ENCODE measurements around the gene TTC39A.
"Not testable (repeated sequence)": the region's sequence is repeated elsewhere in the genome, so short reads cannot be mapped to it uniquely, and the experiment has no call there.

The TTC39A gene

DNA sequence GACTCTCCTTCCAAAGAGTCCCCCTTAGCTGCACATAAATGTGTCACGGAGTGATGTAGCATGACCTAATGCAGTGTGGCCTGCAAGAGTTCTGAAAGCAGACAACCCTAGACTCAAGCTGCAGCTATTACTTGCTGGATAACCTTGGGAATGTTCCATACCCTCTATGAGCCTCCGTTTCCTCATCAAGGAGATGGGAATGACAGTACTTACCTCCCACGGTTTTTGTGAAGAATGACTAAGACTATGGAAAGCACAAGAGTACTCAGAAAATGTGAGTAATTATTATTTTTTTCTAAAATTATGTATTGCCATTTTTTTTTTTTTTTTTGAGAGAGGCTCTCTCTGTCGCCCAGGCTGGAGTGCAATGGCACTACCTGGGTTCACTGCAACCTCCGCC, 3.0 kb downstream of the TTC39A start:
- CTCF ChIA-PET, result no interaction called here
- no peak for DNase-seq (ENCODE audit: extremely low spot score)
- POLR2A ChIA-PET, result interaction anchor here (0.7 kb wide), 1 partner anchor 9 kb away, joined by 3 read pairs; no protein-coding TSS in a partner anchor
- TF ChIP-seq HDGF (IDR thresholded peaks at IDR 0.05; ENCODE audit: borderline replicate concordance), result no peak
- no peak for TF ChIP-seq SUZ12 (IDR thresholded peaks at IDR 0.05)
- TF ChIP-seq ZNF384 (IDR thresholded peaks at IDR 0.05), result no peak

- ChIA-PET CTCF (no interaction called here), POLR2A (interaction anchor here (0.7 kb wide), 1 partner anchor 8 kb away, joined by 3 read pairs; no protein-coding TSS in a partner anchor)
- DNase-seq (ENCODE audit: extremely low spot score), result no peak
- TF ChIP-seq LEF1 (IDR thresholded peaks at IDR 0.05; ENCODE audit: borderline replicate concordance), result no peak
- TF ChIP-seq BHLHE40 (IDR thresholded peaks at IDR 0.05; ENCODE audit: borderline replicate concordance), result no peak
- no peak for TF ChIP-seq FOXA1 (IDR thresholded peaks at IDR 0.05)
- no peak for TF ChIP-seq L3MBTL2 (conservative IDR thresholded peaks at IDR 0.05)
- no peak for TF ChIP-seq FOXM1 (IDR thresholded peaks at IDR 0.05; ENCODE audit: borderline replicate concordance)
- no peak for TF ChIP-seq SP1 (IDR thresholded peaks at IDR 0.05)
- TF ChIP-seq TARDBP (IDR thresholded peaks at IDR 0.05), result no peak
- no peak for TF ChIP-seq SUZ12 (IDR thresholded peaks at IDR 0.05)
- no peak for TF ChIP-seq NFRKB (IDR thresholded peaks at IDR 0.05)
- TF ChIP-seq CTBP1 (IDR thresholded peaks at IDR 0.05; ENCODE audit: borderline replicate concordance), result no peak
- TF ChIP-seq FOXK2 (IDR thresholded peaks at IDR 0.05), result no peak
- no peak for TF ChIP-seq ELF4 (IDR thresholded peaks at IDR 0.05)
- no peak for TF ChIP-seq ZNF384 (IDR thresholded peaks at IDR 0.05)
- TF ChIP-seq PKNOX1 (IDR thresholded peaks at IDR 0.05), result no peak
- no peak for TF ChIP-seq ARNT (IDR thresholded peaks at IDR 0.05)
Measured at GRCh38 chr1:51326839-51327238, 3.5 kb downstream of the TTC39A start.

GRCh38 chr1:51325878-51326755, 4.2 kb downstream of the TTC39A start:
- ChIA-PET CTCF (no interaction called here), POLR2A (no interaction called here)
- TF ChIP-seq LEF1 (IDR thresholded peaks at IDR 0.05; ENCODE audit: borderline replicate concordance) (no peak), TARDBP (IDR thresholded peaks at IDR 0.05) (no peak), ARNT (IDR thresholded peaks at IDR 0.05) (no peak), ELF4 (IDR thresholded peaks at IDR 0.05) (no peak), L3MBTL2 (conservative IDR thresholded peaks at IDR 0.05) (no peak), SUZ12 (IDR thresholded peaks at IDR 0.05) (no peak), NFRKB (IDR thresholded peaks at IDR 0.05) (no peak), FOXM1 (IDR thresholded peaks at IDR 0.05; ENCODE audit: borderline replicate concordance) (no peak)
- no peak for DNase-seq (ENCODE audit: extremely low spot score)

- POLR2A ChIA-PET, result no interaction called here
- CTCF ChIA-PET, result no interaction called here
- no peak for DNase-seq (ENCODE audit: extremely low spot score)
- TF ChIP-seq ELF4 (IDR thresholded peaks at IDR 0.05) (no peak), ARNT (IDR thresholded peaks at IDR 0.05) (no peak), LEF1 (IDR thresholded peaks at IDR 0.05; ENCODE audit: borderline replicate concordance) (no peak), HDGF (IDR thresholded peaks at IDR 0.05; ENCODE audit: borderline replicate concordance) (no peak), FOXK2 (IDR thresholded peaks at IDR 0.05) (no peak), NFRKB (IDR thresholded peaks at IDR 0.05) (no peak), FOXA1 (IDR thresholded peaks at IDR 0.05) (no peak), L3MBTL2 (conservative IDR thresholded peaks at IDR 0.05) (no peak), SUZ12 (IDR thresholded peaks at IDR 0.05) (no peak), BHLHE40 (IDR thresholded peaks at IDR 0.05; ENCODE audit: borderline replicate concordance) (no peak), FOXM1 (IDR thresholded peaks at IDR 0.05; ENCODE audit: borderline replicate concordance) (no peak), ZNF384 (IDR thresholded peaks at IDR 0.05) (no peak), CTBP1 (IDR thresholded peaks at IDR 0.05; ENCODE audit: borderline replicate concordance) (no peak), PKNOX1 (IDR thresholded peaks at IDR 0.05) (no peak), TARDBP (IDR thresholded peaks at IDR 0.05) (no peak)
Measured at GRCh38 chr1:51325391-51325790, 5.0 kb downstream of the TTC39A start.

DNA sequence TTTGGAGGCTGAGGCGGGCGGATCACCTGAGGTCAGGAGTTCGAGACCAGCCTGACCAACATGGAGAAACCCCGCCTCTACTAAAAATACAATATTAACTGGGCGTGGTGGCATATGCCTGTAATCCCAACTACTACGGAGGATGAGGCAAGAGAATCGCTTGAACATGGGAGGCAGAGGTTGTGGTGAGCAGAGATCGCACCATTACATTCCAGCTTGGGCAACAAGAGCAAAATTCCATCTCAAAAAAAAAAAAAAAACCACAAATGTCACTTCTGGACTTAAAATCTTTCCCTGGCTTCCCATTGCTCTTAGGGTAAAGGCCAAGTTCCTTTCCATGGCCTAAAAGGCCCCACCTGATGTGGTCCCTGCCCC, 5.4 kb downstream of the TTC39A start:
- POLR2A ChIA-PET; DNase-seq (ENCODE audit: extremely low spot score); CTCF ChIA-PET: not testable (repeated sequence)

- no peak for DNase-seq (ENCODE audit: extremely low spot score)
- CTCF ChIA-PET, result interaction anchor here (0.7 kb wide), 1 partner anchor 19 kb away, joined by 3 read pairs; no protein-coding TSS in a partner anchor
- POLR2A ChIA-PET, result no interaction called here
- TF ChIP-seq ARNT (IDR thresholded peaks at IDR 0.05) (no peak), LEF1 (IDR thresholded peaks at IDR 0.05; ENCODE audit: borderline replicate concordance) (no peak), ELF4 (IDR thresholded peaks at IDR 0.05) (no peak), CTBP1 (IDR thresholded peaks at IDR 0.05; ENCODE audit: borderline replicate concordance) (no peak), BHLHE40 (IDR thresholded peaks at IDR 0.05; ENCODE audit: borderline replicate concordance) (no peak), NFRKB (IDR thresholded peaks at IDR 0.05) (no peak), FOXK2 (IDR thresholded peaks at IDR 0.05) (no peak), SUZ12 (IDR thresholded peaks at IDR 0.05) (no peak), TARDBP (IDR thresholded peaks at IDR 0.05) (no peak), ZNF384 (IDR thresholded peaks at IDR 0.05) (no peak), FOXA1 (IDR thresholded peaks at IDR 0.05) (no peak), SP1 (IDR thresholded peaks at IDR 0.05) (no peak), FOXM1 (IDR thresholded peaks at IDR 0.05; ENCODE audit: borderline replicate concordance) (no peak), HDGF (IDR thresholded peaks at IDR 0.05; ENCODE audit: borderline replicate concordance) (no peak), PKNOX1 (IDR thresholded peaks at IDR 0.05) (no peak), L3MBTL2 (conservative IDR thresholded peaks at IDR 0.05) (no peak)
Measured at GRCh38 chr1:51324251-51325010, 5.9 kb downstream of the TTC39A start.

Measured in HEK293T (cell line).